Liver (tissue), 3 donors: Measurements from ENCODE around the gene RTN4.

Experiments used
- EGR1 ChIP-seq, 2 donors: IDR thresholded peaks; 2 replicates each; pipeline ENCODE4 v1.6.1; 2016 to 2018; ENCODE audit warnings: antibody characterized with exemption in 2 of 2, low read depth in 2 of 2
- GABPA ChIP-seq, 2 donors: IDR thresholded peaks in 1 of 2; conservative IDR thresholded peaks in 1 of 2; 2 replicates each; pipeline ENCODE4 v1.6.1; 2016; ENCODE audit warnings: antibody characterized with exemption in 2 of 2, mild to moderate bottlenecking in 1 of 2, moderate library complexity in 1 of 2
- HNF4A ChIP-seq, 2 donors: conservative IDR thresholded peaks; 2 replicates each; pipeline ENCODE4 v1.6.1; 2016; ENCODE audit warnings: antibody characterized with exemption in 2 of 2, mild to moderate bottlenecking in 2 of 2
- JUND ChIP-seq, 2 donors: IDR thresholded peaks; 2 replicates each; pipeline ENCODE4 v1.6.1; 2016; ENCODE audit warnings: antibody characterized with exemption in 2 of 2
- RAD21 ChIP-seq, 2 donors: IDR thresholded peaks; 2 replicates each; pipeline ENCODE4 v1.6.1; 2016; ENCODE audit warnings: antibody characterized with exemption in 2 of 2, mild to moderate bottlenecking in 2 of 2
- SP1 ChIP-seq: IDR thresholded peaks from 2 replicates; pipeline ENCODE4 v1.6.1; 2018; ENCODE audit warnings: antibody characterized with exemption, mild to moderate bottlenecking
- TAF1 ChIP-seq: conservative IDR thresholded peaks from 2 replicates; pipeline ENCODE4 v1.6.1; 2016; ENCODE audit warnings: antibody characterized with exemption, mild to moderate bottlenecking
- YY1 ChIP-seq: IDR thresholded peaks from 2 replicates; pipeline ENCODE4 v1.6.1; 2016; ENCODE audit warnings: antibody characterized with exemption, mild to moderate bottlenecking
- TF ChIP-seq, protein P1 (sequence below): fragments of 150-350 bp; IDR thresholded peaks from 2 replicates; pipeline ENCODE4 v1.5.1; 2017; ENCODE audit warnings: improper control_type of control experiment, low read depth, low read length; ENCODE audit not compliant: missing input control
- TF ChIP-seq, protein P2 (sequence below): IDR thresholded peaks from 2 replicates; pipeline ENCODE4 v1.6.1; 2016; ENCODE audit warnings: antibody characterized with exemption, mild to moderate bottlenecking
- TF ChIP-seq, protein P3 (sequence below): IDR thresholded peaks from 2 replicates; pipeline ENCODE4 v1.6.1; 2016; ENCODE audit warnings: antibody characterized with exemption
- TF ChIP-seq, protein P4 (sequence below): IDR thresholded peaks from 2 replicates; pipeline ENCODE4 v1.6.1; 2016; ENCODE audit warnings: antibody characterized with exemption
- TF ChIP-seq, protein P5 (sequence below): IDR thresholded peaks from 2 replicates; pipeline ENCODE4 v1.6.1; 2016; ENCODE audit warnings: antibody characterized with exemption
- donor health status: healthy.
- donor health status: healthy.

DNA sequence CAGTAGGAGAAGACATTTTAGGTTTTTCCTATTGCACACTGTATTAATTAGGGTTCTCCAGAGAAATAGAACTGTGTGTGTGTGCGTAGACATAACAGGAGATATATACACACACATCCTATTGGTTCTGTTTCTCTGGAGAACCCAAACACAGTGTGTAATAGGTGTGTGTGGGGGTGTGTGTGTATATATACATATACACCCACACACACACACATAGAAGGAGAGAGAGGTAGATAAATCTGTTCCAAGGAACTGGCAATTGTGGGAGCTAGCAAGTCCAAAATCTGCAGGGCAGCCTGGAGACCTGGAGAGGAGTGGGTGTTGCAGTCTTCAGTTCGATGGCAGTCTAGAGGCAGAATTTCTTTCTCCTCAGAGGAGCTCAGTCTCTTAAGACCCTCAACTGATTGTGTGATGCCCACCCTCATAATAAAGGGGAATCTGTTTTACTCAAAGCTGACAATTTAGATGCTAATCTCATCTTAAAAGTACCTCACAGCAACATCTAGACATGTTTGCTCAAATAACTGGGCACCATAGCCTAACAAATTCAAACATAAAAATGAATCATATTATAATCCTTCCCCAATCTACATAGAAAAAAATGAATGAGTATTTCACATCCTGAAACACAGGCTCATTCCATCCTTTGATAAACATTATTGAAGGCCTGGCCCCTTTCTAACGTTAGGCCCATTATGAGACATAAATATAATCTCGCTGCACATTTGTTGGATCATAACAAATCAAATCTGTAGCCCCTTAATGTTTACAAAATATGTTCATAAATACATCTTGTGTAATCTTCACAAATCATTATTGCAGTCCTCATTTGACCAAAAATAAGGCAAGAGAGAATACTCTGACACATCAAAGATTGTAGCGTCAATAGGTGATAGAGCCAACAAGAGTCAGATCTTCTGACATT lies 35.1 kb upstream of the RTN4 start:
- TF ChIP-seq, protein P1, sequence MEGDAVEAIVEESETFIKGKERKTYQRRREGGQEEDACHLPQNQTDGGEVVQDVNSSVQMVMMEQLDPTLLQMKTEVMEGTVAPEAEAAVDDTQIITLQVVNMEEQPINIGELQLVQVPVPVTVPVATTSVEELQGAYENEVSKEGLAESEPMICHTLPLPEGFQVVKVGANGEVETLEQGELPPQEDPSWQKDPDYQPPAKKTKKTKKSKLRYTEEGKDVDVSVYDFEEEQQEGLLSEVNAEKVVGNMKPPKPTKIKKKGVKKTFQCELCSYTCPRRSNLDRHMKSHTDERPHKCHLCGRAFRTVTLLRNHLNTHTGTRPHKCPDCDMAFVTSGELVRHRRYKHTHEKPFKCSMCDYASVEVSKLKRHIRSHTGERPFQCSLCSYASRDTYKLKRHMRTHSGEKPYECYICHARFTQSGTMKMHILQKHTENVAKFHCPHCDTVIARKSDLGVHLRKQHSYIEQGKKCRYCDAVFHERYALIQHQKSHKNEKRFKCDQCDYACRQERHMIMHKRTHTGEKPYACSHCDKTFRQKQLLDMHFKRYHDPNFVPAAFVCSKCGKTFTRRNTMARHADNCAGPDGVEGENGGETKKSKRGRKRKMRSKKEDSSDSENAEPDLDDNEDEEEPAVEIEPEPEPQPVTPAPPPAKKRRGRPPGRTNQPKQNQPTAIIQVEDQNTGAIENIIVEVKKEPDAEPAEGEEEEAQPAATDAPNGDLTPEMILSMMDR = no peak
- TF ChIP-seq SP1 (no peak), RAD21 (IDR thresholded peaks at IDR 0.05) (no peak), GABPA (IDR thresholded peaks at IDR 0.05 in 1 of 2, conservative IDR thresholded peaks at IDR 0.05 in 1 of 2) (no peak), YY1 (no peak), JUND (IDR thresholded peaks at IDR 0.05) (no peak), TAF1 (no peak), HNF4A (conservative IDR thresholded peaks at IDR 0.05) (no peak), EGR1 (IDR thresholded peaks at IDR 0.05; ENCODE audit: low read depth in 2 of 2) (no peak)
- TF ChIP-seq, protein P2, sequence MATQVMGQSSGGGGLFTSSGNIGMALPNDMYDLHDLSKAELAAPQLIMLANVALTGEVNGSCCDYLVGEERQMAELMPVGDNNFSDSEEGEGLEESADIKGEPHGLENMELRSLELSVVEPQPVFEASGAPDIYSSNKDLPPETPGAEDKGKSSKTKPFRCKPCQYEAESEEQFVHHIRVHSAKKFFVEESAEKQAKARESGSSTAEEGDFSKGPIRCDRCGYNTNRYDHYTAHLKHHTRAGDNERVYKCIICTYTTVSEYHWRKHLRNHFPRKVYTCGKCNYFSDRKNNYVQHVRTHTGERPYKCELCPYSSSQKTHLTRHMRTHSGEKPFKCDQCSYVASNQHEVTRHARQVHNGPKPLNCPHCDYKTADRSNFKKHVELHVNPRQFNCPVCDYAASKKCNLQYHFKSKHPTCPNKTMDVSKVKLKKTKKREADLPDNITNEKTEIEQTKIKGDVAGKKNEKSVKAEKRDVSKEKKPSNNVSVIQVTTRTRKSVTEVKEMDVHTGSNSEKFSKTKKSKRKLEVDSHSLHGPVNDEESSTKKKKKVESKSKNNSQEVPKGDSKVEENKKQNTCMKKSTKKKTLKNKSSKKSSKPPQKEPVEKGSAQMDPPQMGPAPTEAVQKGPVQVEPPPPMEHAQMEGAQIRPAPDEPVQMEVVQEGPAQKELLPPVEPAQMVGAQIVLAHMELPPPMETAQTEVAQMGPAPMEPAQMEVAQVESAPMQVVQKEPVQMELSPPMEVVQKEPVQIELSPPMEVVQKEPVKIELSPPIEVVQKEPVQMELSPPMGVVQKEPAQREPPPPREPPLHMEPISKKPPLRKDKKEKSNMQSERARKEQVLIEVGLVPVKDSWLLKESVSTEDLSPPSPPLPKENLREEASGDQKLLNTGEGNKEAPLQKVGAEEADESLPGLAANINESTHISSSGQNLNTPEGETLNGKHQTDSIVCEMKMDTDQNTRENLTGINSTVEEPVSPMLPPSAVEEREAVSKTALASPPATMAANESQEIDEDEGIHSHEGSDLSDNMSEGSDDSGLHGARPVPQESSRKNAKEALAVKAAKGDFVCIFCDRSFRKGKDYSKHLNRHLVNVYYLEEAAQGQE = no peak
- TF ChIP-seq, protein P3, sequence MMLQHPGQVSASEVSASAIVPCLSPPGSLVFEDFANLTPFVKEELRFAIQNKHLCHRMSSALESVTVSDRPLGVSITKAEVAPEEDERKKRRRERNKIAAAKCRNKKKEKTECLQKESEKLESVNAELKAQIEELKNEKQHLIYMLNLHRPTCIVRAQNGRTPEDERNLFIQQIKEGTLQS = no peak
- TF ChIP-seq, protein P4, sequence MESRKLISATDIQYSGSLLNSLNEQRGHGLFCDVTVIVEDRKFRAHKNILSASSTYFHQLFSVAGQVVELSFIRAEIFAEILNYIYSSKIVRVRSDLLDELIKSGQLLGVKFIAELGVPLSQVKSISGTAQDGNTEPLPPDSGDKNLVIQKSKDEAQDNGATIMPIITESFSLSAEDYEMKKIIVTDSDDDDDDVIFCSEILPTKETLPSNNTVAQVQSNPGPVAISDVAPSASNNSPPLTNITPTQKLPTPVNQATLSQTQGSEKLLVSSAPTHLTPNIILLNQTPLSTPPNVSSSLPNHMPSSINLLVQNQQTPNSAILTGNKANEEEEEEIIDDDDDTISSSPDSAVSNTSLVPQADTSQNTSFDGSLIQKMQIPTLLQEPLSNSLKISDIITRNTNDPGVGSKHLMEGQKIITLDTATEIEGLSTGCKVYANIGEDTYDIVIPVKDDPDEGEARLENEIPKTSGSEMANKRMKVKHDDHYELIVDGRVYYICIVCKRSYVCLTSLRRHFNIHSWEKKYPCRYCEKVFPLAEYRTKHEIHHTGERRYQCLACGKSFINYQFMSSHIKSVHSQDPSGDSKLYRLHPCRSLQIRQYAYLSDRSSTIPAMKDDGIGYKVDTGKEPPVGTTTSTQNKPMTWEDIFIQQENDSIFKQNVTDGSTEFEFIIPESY = no peak
- TF ChIP-seq, protein P5, sequence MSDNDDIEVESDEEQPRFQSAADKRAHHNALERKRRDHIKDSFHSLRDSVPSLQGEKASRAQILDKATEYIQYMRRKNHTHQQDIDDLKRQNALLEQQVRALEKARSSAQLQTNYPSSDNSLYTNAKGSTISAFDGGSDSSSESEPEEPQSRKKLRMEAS = no peak
